ENCODE data around the gene PLCB1.

Gene PLCB1

DNA sequence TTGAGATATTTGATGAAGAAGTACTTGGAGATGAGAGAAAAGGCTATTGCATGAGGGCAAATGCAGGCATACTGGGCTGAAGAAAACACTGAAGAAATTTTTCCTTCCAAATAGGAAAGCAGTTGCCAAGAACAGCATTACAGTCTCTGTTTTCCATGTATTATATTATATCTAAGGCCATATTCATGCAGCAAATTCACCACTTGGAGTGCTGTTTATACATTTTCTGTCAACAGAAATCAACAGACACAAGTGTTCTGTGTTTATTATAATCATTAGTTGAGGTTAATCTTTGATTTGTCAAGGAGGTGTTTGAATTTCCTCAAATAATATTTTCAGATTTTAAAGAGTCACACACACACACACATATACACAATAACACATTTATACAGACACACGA, 668.0 kb downstream of the PLCB1 start:
- no peaks in the 10 kb centered on the region for H3K36me3 ChIP-seq (ENCODE audit: control insufficient read depth, insufficient read depth, low read length)
- no CpG with 5 or more reads among the region's 1 CpG for WGBS, 2 experiments (ENCODE audit: insufficient coverage in 2 of 2)
- H3K9me3 ChIP-seq (ENCODE audit: control insufficient read depth, low read length), result no peaks in the 10 kb centered on the region
- no peak overlapping the region for H3K4me3 ChIP-seq (ENCODE audit: extremely low read depth, insufficient read depth, low read length, poor library complexity, severe bottlenecking)
- no peak overlapping the region for H3K27ac ChIP-seq (ENCODE audit: low read depth, low read length, severe bottlenecking)
- H3K4me1 ChIP-seq (ENCODE audit: control insufficient read depth, insufficient read depth, low read length, poor library complexity, severe bottlenecking), result no peaks in the 10 kb centered on the region

DNA sequence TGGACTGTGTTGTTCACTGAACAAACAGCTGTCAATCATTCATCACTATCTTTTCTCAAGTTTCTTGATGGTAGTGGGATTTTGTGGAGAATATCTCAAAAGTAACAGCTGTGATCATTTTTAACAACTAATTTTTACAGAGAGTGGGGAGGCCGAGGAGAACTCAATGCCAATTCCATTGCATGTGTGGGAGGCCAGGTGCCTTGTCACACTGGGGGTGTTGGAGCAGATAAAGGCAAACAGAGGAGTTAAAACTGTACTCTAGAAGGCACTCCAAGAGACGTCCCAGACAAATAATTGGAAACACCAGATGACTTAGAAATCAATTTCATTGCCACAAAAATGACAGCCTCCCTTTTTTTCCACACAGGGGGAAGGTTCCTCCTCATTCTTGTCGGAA, 669.6 kb downstream of the PLCB1 start:
- no peak overlapping the region for H3K27ac ChIP-seq (ENCODE audit: low read depth, low read length, severe bottlenecking)
- H3K9me3 ChIP-seq (ENCODE audit: control insufficient read depth, low read length), result no peaks in the 10 kb centered on the region
- no peaks in the 10 kb centered on the region for H3K4me1 ChIP-seq (ENCODE audit: control insufficient read depth, insufficient read depth, low read length, poor library complexity, severe bottlenecking)
- no peaks in the 10 kb centered on the region for H3K36me3 ChIP-seq (ENCODE audit: control insufficient read depth, insufficient read depth, low read length)
- H3K4me3 ChIP-seq (ENCODE audit: extremely low read depth, insufficient read depth, low read length, poor library complexity, severe bottlenecking), result no peak overlapping the region
- WGBS, 2 experiments (ENCODE audit: insufficient coverage in 2 of 2), result 60 to 88% methylated on average over 1 to 2 of the region's 3 CpGs

DNA sequence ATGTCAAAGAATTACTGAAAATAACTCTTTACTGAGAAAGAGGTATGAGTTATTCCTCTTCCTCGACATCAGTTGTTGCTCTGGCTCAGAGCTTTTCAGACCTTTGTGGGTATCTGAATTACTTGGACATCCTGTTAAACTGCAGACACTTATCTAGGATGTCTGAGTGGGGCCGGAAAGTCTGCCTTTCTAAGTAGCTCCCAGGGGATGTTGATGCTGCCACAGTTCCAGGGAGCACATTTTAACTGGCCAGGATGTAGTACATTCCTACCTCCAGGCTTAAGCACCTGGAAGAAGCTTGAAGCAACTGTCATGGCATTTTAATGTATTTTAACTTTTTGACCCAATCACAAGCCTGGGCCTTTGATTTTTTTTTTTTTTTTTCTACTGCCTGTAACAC, 671.0 kb downstream of the PLCB1 start:
- Histone ChIP-seq H3K27ac (ENCODE audit: low read depth, low read length, severe bottlenecking) (no peak overlapping the region), H3K4me1 (ENCODE audit: control insufficient read depth, insufficient read depth, low read length, poor library complexity, severe bottlenecking) (no peaks in the 10 kb centered on the region), H3K4me3 (ENCODE audit: extremely low read depth, insufficient read depth, low read length, poor library complexity, severe bottlenecking) (no peak overlapping the region), H3K36me3 (ENCODE audit: control insufficient read depth, insufficient read depth, low read length) (no peaks in the 10 kb centered on the region), H3K9me3 (ENCODE audit: control insufficient read depth, low read length) (no peaks in the 10 kb centered on the region)
- 89 to 95% methylated on average over 1 to 2 of the region's 2 CpGs for WGBS, 2 experiments (ENCODE audit: insufficient coverage in 2 of 2)

DNA sequence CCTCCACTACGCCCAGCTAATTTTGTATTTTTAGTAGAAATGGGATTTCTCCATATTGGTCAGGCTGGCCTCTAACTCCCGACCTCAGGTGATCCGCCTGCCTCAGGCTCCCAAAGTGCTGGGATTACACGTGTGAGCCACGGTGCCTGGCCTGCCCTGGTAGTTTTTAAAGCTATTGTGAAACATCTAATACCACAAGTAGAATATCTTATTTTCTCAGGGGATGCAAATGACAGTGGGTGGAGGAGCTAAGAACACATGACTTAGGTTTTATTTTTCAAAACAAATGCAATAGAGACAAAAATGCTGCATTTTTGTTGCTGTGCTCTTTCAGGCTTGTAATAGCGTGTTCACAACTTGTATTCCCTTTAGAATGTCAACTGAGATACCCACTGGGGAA, 671.9 kb downstream of the PLCB1 start:
- H3K4me3 ChIP-seq (ENCODE audit: extremely low read depth, insufficient read depth, low read length, poor library complexity, severe bottlenecking), result no peak overlapping the region
- H3K4me1 ChIP-seq (ENCODE audit: control insufficient read depth, insufficient read depth, low read length, poor library complexity, severe bottlenecking), result no peaks in the 10 kb centered on the region
- no peak overlapping the region for H3K27ac ChIP-seq (ENCODE audit: low read depth, low read length, severe bottlenecking)
- WGBS, 2 experiments (ENCODE audit: insufficient coverage in 2 of 2), result 75 to 100% methylated on average over 2 of the region's 6 CpGs
- H3K36me3 ChIP-seq (ENCODE audit: control insufficient read depth, insufficient read depth, low read length), result no peaks in the 10 kb centered on the region
- no peaks in the 10 kb centered on the region for H3K9me3 ChIP-seq (ENCODE audit: control insufficient read depth, low read length)

DNA sequence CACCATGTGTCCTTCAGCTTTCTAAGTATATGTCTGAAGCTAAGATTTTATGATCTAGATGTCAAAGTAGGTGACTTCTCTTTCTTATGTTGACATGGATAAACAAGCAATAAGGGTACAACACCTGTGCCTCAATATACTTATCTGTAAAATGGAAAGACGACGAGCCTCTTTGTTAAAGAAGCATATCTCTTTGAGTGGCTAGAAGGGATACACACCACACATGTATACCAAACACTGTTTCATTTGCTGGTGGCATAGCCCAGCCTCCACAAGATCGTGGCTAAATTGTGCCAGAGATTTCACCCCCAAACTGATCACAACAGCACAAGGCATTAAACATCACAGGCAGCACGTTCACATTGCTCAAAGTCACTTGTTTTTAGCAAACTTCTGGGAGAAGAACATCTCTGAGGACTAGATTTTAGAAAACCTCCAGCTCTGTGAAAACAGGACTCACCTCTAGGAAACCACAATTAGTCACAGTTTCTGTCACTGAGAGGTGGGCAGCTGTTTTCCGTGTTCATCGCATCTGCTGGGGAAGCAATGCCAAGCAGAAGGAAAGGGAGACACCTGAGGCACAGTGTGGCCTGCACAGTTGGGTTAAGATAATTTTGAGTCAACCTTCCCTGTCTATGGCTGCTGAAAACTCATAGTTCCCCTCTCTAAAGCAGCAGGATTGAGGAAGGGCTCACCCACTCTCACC, 673.8 kb downstream of the PLCB1 start:
- 82 to 100% methylated on average over 2 to 6 of the region's 6 CpGs for WGBS, 2 experiments (ENCODE audit: insufficient coverage in 2 of 2)
- Histone ChIP-seq H3K4me1 (ENCODE audit: control insufficient read depth, insufficient read depth, low read length, poor library complexity, severe bottlenecking) (no peaks in the 10 kb centered on the region), H3K4me3 (ENCODE audit: extremely low read depth, insufficient read depth, low read length, poor library complexity, severe bottlenecking) (no peak overlapping the region), H3K27ac (ENCODE audit: low read depth, low read length, severe bottlenecking) (no peak overlapping the region), H3K36me3 (ENCODE audit: control insufficient read depth, insufficient read depth, low read length) (no peaks in the 10 kb centered on the region), H3K9me3 (ENCODE audit: control insufficient read depth, low read length) (no peaks in the 10 kb centered on the region)

DNA sequence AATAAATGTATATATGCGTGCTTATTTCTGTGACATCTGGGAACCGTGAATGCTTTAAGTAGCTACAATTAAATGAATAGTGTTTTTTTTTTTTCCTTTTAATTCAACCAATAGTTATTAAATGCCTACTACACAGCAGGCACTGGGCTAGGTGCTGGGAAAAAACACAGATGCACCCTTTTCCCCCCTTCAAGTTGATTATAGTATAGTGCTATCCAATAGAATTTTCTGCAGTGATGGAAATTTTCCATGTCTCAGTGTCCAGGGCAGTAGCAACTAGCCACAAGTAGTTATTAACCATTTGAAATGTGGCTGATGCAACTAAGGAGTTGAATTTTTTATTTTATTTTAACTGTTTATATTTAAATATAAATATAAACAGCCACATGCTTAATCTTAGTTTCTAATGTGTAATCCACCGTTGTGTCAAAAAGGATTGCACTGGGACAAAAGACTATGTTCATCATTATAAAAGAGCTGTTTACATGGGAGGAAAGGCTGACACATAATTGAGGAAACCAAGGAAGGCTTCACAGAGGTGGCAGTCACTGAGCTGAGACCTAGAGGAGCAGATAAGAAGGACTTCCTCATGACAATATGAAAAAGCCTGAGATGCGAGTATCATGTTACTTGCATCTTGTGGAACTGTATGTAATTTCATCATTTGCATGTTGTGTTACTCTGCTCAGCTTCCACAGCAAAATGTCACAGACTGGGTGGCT, 675.6 kb downstream of the PLCB1 start:
- no peaks in the 10 kb centered on the region for H3K36me3 ChIP-seq (ENCODE audit: control insufficient read depth, insufficient read depth, low read length)
- H3K27ac ChIP-seq (ENCODE audit: low read depth, low read length, severe bottlenecking), result no peak overlapping the region
- H3K4me1 ChIP-seq (ENCODE audit: control insufficient read depth, insufficient read depth, low read length, poor library complexity, severe bottlenecking), result peaks cover 7% of the 10 kb centered on the region
- H3K9me3 ChIP-seq (ENCODE audit: control insufficient read depth, low read length), result peaks cover 2% of the 10 kb centered on the region
- WGBS, 2 experiments (ENCODE audit: insufficient coverage in 2 of 2), result 80% methylated on average over 1 of the region's 4 CpGs; no CpG with 5 or more reads in 1 of the 2 experiments
- H3K4me3 ChIP-seq (ENCODE audit: extremely low read depth, insufficient read depth, low read length, poor library complexity, severe bottlenecking), result no peak overlapping the region

DNA sequence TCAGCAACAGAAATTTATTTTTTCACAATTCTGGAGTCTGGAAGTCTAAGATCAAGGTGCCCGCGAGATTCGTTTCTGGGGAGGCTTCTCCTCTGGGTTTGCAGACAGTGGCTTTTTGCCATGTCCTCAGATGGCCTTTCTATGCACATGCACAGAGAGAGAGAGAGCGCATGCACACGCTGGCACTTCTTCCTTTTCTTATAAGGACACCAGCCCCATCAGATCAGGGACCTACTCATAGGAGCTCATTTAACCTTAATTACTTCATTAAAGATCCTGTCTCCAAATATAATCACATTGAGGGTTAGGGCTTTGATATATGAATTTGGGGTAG, 676.1 kb downstream of the PLCB1 start:
- peaks cover 5% of the 10 kb centered on the region for H3K9me3 ChIP-seq (ENCODE audit: control insufficient read depth, low read length)
- no peaks in the 10 kb centered on the region for H3K36me3 ChIP-seq (ENCODE audit: control insufficient read depth, insufficient read depth, low read length)
- 90 to 98% methylated on average over 3 to 4 of the region's 5 CpGs for WGBS, 2 experiments (ENCODE audit: insufficient coverage in 2 of 2)
- H3K4me1 ChIP-seq (ENCODE audit: control insufficient read depth, insufficient read depth, low read length, poor library complexity, severe bottlenecking), result peaks cover 7% of the 10 kb centered on the region
- H3K27ac ChIP-seq (ENCODE audit: low read depth, low read length, severe bottlenecking), result no peak overlapping the region
- no peak overlapping the region for H3K4me3 ChIP-seq (ENCODE audit: extremely low read depth, insufficient read depth, low read length, poor library complexity, severe bottlenecking)

DNA sequence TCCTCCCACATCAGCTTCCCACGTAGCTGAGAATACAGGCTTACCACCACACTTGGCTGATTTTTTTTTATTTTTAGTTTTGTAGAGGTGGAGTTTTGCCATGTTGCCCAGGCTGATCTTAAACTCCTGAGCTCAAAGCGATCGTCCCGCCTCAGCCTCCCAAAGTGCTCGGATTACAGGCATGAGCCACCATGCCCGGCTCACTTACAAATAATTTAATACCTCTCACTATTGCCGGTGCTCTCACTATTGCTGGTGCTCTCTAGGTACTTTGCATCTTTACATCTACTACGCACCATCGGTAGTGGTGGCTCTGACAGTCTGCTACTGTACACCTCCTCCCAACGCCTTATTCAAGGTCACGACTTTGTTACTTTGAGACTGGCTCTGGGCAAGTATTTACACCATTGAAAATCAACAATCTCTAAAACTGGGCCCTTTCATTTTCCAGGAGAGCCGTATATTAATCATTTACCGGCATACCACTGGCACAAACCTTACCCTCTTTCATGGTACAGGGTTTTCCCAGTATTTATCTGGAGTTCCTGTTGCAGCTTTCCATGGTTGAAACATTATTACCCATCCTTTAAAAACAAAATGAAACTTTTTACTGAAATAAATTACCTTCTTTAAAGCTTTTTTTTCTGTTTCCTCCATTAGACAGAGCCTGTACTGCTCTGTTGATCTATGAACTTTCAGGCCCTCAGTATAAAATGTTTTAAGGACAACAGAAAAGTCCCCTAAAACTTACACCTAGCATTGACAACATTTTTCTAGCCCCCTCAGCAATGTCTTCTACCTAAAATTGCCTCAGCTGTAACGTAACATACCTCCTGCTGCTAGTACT, 677.3 kb downstream of the PLCB1 start:
- Histone ChIP-seq H3K27ac (ENCODE audit: low read depth, low read length, severe bottlenecking) (no peak overlapping the region), H3K9me3 (ENCODE audit: control insufficient read depth, low read length) (peaks cover 5% of the 10 kb centered on the region), H3K4me1 (ENCODE audit: control insufficient read depth, insufficient read depth, low read length, poor library complexity, severe bottlenecking) (peaks cover 7% of the 10 kb centered on the region), H3K36me3 (ENCODE audit: control insufficient read depth, insufficient read depth, low read length) (no peaks in the 10 kb centered on the region), H3K4me3 (ENCODE audit: extremely low read depth, insufficient read depth, low read length, poor library complexity, severe bottlenecking) (no peak overlapping the region)
- WGBS, 2 experiments (ENCODE audit: insufficient coverage in 2 of 2), result 86 to 87% methylated on average over 10 to 13 of the region's 14 CpGs

DNA sequence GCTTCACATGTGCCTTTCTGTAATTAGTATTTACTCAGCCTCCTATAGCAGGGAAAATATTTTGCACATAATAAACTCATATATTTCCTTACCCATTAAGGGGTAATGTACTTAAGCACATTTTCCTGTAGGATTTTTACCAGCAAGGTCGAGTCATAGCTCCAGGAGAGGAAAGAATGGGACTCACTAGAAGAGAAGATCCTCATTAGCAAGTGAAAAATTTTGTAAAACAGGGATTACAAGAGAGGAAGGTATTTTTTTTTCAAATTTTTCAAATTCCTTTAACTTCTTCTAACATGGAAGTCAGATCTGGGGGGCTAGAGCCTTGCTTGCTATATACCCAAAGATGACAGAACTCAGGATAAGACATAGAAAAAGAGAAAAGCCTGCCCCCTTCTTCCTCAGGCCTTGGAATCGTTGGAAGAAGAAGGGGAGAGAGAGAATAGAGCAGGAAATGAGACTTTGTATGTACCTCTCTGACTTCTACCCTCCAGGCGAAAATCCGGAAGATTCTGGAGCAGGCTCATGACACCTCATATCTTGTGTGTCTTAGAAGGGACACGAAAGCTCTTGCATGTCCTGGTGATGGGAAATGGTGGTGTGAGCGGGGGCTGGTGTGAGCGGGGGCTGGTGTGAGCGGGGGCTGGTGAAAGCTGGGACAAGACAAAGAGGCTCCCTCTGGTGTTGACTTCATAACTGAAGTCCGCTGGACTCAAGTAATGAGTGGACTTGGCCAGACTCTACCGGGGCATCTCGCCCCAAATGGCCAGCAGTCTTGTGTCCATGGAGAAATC, 679.9 kb downstream of the PLCB1 start:
- Histone ChIP-seq H3K36me3 (ENCODE audit: control insufficient read depth, insufficient read depth, low read length) (no peaks in the 10 kb centered on the region), H3K4me1 (ENCODE audit: control insufficient read depth, insufficient read depth, low read length, poor library complexity, severe bottlenecking) (peaks cover 7% of the 10 kb centered on the region), H3K27ac (ENCODE audit: low read depth, low read length, severe bottlenecking) (peak overlapping the region; percentile 48), H3K4me3 (ENCODE audit: extremely low read depth, insufficient read depth, low read length, poor library complexity, severe bottlenecking) (no peak overlapping the region), H3K9me3 (ENCODE audit: control insufficient read depth, low read length) (peaks cover 5% of the 10 kb centered on the region)
- 81 to 92% methylated on average over 7 to 9 of the region's 11 CpGs for WGBS, 2 experiments (ENCODE audit: insufficient coverage in 2 of 2)

DNA sequence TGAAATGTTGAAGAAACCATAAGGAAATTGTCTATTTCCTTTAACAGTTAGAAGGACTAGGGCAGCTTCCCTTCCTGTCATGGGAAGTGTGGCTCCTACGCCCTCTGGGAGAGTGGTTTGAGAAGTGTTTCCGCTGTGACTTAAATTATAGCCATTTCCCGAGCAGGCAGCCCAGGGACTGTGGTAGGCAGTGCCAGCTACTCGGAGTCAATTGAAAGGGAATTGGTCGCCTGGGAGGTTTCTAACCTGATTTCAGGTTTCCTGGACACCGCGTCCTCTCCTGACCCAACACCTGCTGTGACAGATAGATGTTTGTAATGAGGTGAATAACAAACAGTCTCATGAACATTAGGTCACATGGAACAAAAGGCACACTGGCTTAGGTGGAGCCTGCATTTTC, 680.8 kb downstream of the PLCB1 start:
- Histone ChIP-seq H3K27ac (ENCODE audit: low read depth, low read length, severe bottlenecking) (peak overlapping the region; percentile 48), H3K9me3 (ENCODE audit: control insufficient read depth, low read length) (peaks cover 5% of the 10 kb centered on the region), H3K4me1 (ENCODE audit: control insufficient read depth, insufficient read depth, low read length, poor library complexity, severe bottlenecking) (peaks cover 7% of the 10 kb centered on the region), H3K4me3 (ENCODE audit: extremely low read depth, insufficient read depth, low read length, poor library complexity, severe bottlenecking) (no peak overlapping the region), H3K36me3 (ENCODE audit: control insufficient read depth, insufficient read depth, low read length) (no peaks in the 10 kb centered on the region)
- WGBS, 2 experiments (ENCODE audit: insufficient coverage in 2 of 2), result 76 to 77% methylated on average over 5 to 7 of the region's 7 CpGs
